Measurements from ENCODE around the gene LMO2. TPM values are rescaled to one million over a fixed set of nuclear protein-coding genes. Genes with fewer than 3 reads are reported as not detected.

The LMO2 gene
- total RNA-seq, 1 experiment from 2014 or later, result 0.33 TPM

- no peak overlapping the region for H4K8ac ChIP-seq (replicated peaks; ENCODE audit: insufficient read length, low read depth, low read length)
- H3K27ac ChIP-seq (ENCODE audit: insufficient read length, low read depth, low read length), result no peak overlapping the region
- DNase-seq, result no peak
- WGBS (ENCODE audit: extremely low coverage, insufficient read length, low lambda C conversion rate), result no CpG with 5 or more reads among the region's 2 CpGs
- Mint-ChIP-seq H3K9me3 (no peaks in the 10 kb centered on the region), H3K27ac (no peak overlapping the region), H3K36me3 (ENCODE audit: insufficient read depth in 1 of 3, low read depth in 3 of 3) (no peaks in the 10 kb centered on the region), H3K4me1 (peaks cover 8 to 9% of the 10 kb centered on the region in 2 experiments), H3K4me3 (no peak overlapping the region), H3K27me3 (ENCODE audit: low read depth) (peaks cover 2% of the 10 kb centered on the region; the same call in 1 of the 2 replicates)
- no peaks in the 10 kb centered on the region for H3K27me3 ChIP-seq (ENCODE audit: insufficient read depth, low read length)
- H3K4ac ChIP-seq (ENCODE audit: low read depth, low read length), result no peak overlapping the region
- no peak overlapping the region for H4K91ac ChIP-seq (ENCODE audit: insufficient read length, low read depth, low read length)
- H3K4me1 ChIP-seq (ENCODE audit: insufficient read depth, low read length), result no peaks in the 10 kb centered on the region
- H4K20me1 ChIP-seq (ENCODE audit: control insufficient read depth, insufficient read depth, insufficient read length), result no peaks in the 10 kb centered on the region
- no peak overlapping the region for H3K18ac ChIP-seq (ENCODE audit: insufficient read length, low read depth, low read length)
- H3K23me2 ChIP-seq (ENCODE audit: insufficient read length, low read depth, low read length, poor library complexity, severe bottlenecking), result no peaks in the 10 kb centered on the region
- no peak overlapping the region for H2AK5ac ChIP-seq (ENCODE audit: insufficient read length, low read length)
- no peak overlapping the region for H2BK5ac ChIP-seq (ENCODE audit: insufficient read length, low read length)
- no peak overlapping the region for H4K5ac ChIP-seq (ENCODE audit: insufficient read length, low read depth, low read length)
- no peaks in the 10 kb centered on the region for H3K79me1 ChIP-seq (ENCODE audit: insufficient read depth, low read depth, low read length, poor library complexity, severe bottlenecking)
- no peaks in the 10 kb centered on the region for H3K9me3 ChIP-seq (ENCODE audit: control insufficient read depth, low read depth, low read length)
- no peak overlapping the region for H3K9ac ChIP-seq (ENCODE audit: extremely low read depth, insufficient read length, low read length)
- no peak overlapping the region for H3K23ac ChIP-seq (ENCODE audit: insufficient read length, low read depth, low read length)
- H2BK12ac ChIP-seq (ENCODE audit: insufficient read length, low read depth, low read length), result no peak overlapping the region
- H3K79me2 ChIP-seq (ENCODE audit: insufficient read depth, low read length), result no peaks in the 10 kb centered on the region
- no peak overlapping the region for H2BK120ac ChIP-seq (ENCODE audit: low read depth, low read length, poor library complexity, severe bottlenecking)
- no peak overlapping the region for H2AFZ ChIP-seq (ENCODE audit: low read length)
- H2BK15ac ChIP-seq (ENCODE audit: low read depth, low read length), result no peak overlapping the region
- H3K4me2 ChIP-seq (ENCODE audit: insufficient read depth, insufficient read length, low read length), result no peak overlapping the region
- no peak overlapping the region for H2BK20ac ChIP-seq (ENCODE audit: low read depth, low read length, poor library complexity, severe bottlenecking)
- H3T11ph ChIP-seq (ENCODE audit: low read length), result no peak overlapping the region
- H3K56ac ChIP-seq (ENCODE audit: insufficient read length, low read depth, low read length), result no peak overlapping the region
- H3K14ac ChIP-seq (ENCODE audit: insufficient read depth, low read length), result no peak overlapping the region
- no peak for TF ChIP-seq CTCF (conservative IDR thresholded peaks at IDR 0.05)
Observed at GRCh38 chr11:33896911-33897310, 5.0 kb upstream of the LMO2 start.

Data from H9 (cell line).